Activated naive CD8-positive, alpha-beta T cell (primary cell): ENCODE measurements around the gene APBA2.

Source experiments
- H3K27ac Mint-ChIP-seq: one replicate; pipeline ENCODE4 v1.8.0; 2021; ENCODE audit warnings: mixed read lengths
- H3K27me3 Mint-ChIP-seq: one replicate; pipeline ENCODE4 v1.8.0; 2021; ENCODE audit warnings: mixed read lengths
- H3K36me3 Mint-ChIP-seq: one replicate; pipeline ENCODE4 v1.8.0; 2021; ENCODE audit warnings: mixed read lengths
- H3K4me1 Mint-ChIP-seq: one replicate; pipeline ENCODE4 v1.8.0; 2021; ENCODE audit warnings: low read depth, mixed read lengths
- H3K4me3 Mint-ChIP-seq: one replicate; pipeline ENCODE4 v1.8.0; 2021; ENCODE audit warnings: mild to moderate bottlenecking, mixed read lengths
- H3K9me3 Mint-ChIP-seq: one replicate; pipeline ENCODE4 v1.8.0; 2021; ENCODE audit warnings: low read depth, mixed read lengths

Gene APBA2

GRCh38 chr15:29106116-29106515, 220.3 kb downstream of the APBA2 start:
- H3K4me1 Mint-ChIP-seq, result peaks cover 7% of the 10 kb centered on the region
- H3K4me3 Mint-ChIP-seq, result no peak overlapping the region
- H3K27ac Mint-ChIP-seq, result no peak overlapping the region
- peaks cover 2% of the 10 kb centered on the region for H3K36me3 Mint-ChIP-seq
- no peaks in the 10 kb centered on the region for H3K27me3 Mint-ChIP-seq
- H3K9me3 Mint-ChIP-seq, result no peaks in the 10 kb centered on the region

DNA sequence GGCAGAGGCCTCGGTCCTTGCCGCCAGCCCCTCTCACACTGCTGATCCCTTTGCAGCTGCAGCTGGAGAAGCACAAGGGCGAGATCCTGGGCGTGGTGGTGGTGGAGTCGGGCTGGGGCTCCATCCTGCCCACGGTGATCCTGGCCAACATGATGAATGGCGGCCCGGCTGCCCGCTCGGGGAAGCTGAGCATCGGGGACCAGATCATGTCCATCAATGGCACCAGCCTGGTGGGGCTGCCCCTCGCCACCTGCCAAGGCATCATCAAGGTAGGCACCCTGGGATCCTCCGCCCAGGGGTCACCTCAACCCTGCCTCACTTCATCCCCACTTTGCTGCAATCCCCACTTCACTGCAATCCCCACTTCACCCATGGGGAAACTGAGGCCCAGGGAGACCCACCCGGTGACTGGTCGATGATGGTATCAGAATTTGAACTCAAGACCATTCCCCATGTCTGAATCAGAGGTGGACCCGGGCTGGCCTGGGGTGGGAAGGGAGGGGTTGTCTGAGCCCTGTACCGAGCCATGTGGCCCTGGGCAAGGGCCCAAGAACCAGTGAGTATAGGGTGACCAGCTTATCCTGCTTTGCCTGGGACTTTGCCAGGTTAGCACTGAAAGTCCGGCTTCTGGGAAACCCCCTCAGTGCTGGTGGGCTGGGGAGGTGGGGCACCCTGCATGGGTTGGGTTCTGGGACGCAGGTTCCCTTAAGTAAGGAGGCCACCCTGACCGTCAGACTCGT, 220.9 kb downstream of the APBA2 start:
- Mint-ChIP-seq H3K9me3 (no peaks in the 10 kb centered on the region), H3K4me1 (peaks cover 7% of the 10 kb centered on the region), H3K4me3 (no peak overlapping the region), H3K27me3 (no peaks in the 10 kb centered on the region), H3K27ac (no peak overlapping the region), H3K36me3 (peaks cover 2% of the 10 kb centered on the region)

GRCh38 chr15:29107291-29107890, 221.6 kb downstream of the APBA2 start:
- H3K27ac Mint-ChIP-seq, result no peak overlapping the region
- H3K36me3 Mint-ChIP-seq, result no peaks in the 10 kb centered on the region
- H3K9me3 Mint-ChIP-seq, result no peaks in the 10 kb centered on the region
- peaks cover 6% of the 10 kb centered on the region for H3K4me1 Mint-ChIP-seq
- H3K4me3 Mint-ChIP-seq, result no peak overlapping the region
- H3K27me3 Mint-ChIP-seq, result no peaks in the 10 kb centered on the region

DNA sequence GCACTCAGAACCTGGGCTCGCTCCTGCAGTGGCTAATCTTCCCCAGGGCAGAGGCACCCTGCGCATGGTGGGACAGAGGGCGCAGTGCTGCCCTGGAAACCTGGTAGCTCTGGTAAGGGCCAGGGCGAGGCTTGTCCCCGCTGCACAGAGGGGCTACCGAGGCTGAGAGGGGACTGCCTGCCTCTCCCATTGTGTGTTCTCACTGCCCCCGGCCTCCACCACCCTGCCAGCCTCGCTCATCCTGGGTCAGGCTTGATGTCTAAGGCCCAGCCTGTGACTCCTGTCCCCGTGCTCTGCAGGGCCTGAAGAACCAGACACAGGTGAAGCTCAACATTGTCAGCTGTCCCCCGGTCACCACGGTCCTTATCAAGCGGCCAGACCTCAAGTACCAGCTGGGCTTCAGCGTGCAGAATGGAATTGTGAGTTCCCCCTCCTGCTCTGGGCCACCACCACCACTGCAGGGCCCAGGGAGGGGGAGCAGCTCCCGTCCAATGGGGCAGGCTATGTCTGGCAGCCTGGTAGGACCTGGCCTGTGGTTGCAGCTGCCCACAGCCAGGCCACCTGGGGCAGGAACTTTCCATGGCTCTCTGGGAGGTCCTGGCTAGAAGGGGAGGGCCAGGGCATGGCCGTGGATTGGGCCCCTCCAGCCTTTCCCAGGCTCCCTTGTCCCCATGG, 222.3 kb downstream of the APBA2 start:
- Mint-ChIP-seq H3K9me3 (no peaks in the 10 kb centered on the region), H3K36me3 (peaks cover 3% of the 10 kb centered on the region), H3K4me1 (peaks cover 6% of the 10 kb centered on the region), H3K27me3 (no peaks in the 10 kb centered on the region), H3K4me3 (no peak overlapping the region), H3K27ac (no peak overlapping the region)

GRCh38 chr15:29109762-29110161, 224.0 kb downstream of the APBA2 start:
- no peak overlapping the region for H3K27ac Mint-ChIP-seq
- H3K27me3 Mint-ChIP-seq, result no peaks in the 10 kb centered on the region
- peaks cover 18% of the 10 kb centered on the region for H3K4me1 Mint-ChIP-seq
- H3K4me3 Mint-ChIP-seq, result no peak overlapping the region
- H3K9me3 Mint-ChIP-seq, result no peaks in the 10 kb centered on the region
- H3K36me3 Mint-ChIP-seq, result peaks cover 5% of the 10 kb centered on the region

GRCh38 chr15:29110176-29110575, 224.4 kb downstream of the APBA2 start:
- Mint-ChIP-seq H3K9me3 (no peaks in the 10 kb centered on the region), H3K27me3 (no peaks in the 10 kb centered on the region), H3K4me3 (no peak overlapping the region), H3K36me3 (peaks cover 5% of the 10 kb centered on the region), H3K27ac (no peak overlapping the region), H3K4me1 (peaks cover 19% of the 10 kb centered on the region)

- H3K27ac Mint-ChIP-seq, result no peak overlapping the region
- no peaks in the 10 kb centered on the region for H3K9me3 Mint-ChIP-seq
Observed at GRCh38 chr15:29110733-29111132, 225.0 kb downstream of the APBA2 start.

GRCh38 chr15:29111705-29112281, 226.0 kb downstream of the APBA2 start:
- Mint-ChIP-seq H3K4me1 (peaks cover 19% of the 10 kb centered on the region), H3K27me3 (no peaks in the 10 kb centered on the region), H3K27ac (no peak overlapping the region), H3K9me3 (no peaks in the 10 kb centered on the region), H3K4me3 (no peak overlapping the region), H3K36me3 (peaks cover 5% of the 10 kb centered on the region)

More at GRCh38 chr15:29110733-29111132, 225.0 kb downstream of the APBA2 start:
- Mint-ChIP-seq H3K27me3 (no peaks in the 10 kb centered on the region), H3K4me3 (no peak overlapping the region), H3K36me3 (peaks cover 5% of the 10 kb centered on the region), H3K4me1 (peaks cover 19% of the 10 kb centered on the region)

DNA sequence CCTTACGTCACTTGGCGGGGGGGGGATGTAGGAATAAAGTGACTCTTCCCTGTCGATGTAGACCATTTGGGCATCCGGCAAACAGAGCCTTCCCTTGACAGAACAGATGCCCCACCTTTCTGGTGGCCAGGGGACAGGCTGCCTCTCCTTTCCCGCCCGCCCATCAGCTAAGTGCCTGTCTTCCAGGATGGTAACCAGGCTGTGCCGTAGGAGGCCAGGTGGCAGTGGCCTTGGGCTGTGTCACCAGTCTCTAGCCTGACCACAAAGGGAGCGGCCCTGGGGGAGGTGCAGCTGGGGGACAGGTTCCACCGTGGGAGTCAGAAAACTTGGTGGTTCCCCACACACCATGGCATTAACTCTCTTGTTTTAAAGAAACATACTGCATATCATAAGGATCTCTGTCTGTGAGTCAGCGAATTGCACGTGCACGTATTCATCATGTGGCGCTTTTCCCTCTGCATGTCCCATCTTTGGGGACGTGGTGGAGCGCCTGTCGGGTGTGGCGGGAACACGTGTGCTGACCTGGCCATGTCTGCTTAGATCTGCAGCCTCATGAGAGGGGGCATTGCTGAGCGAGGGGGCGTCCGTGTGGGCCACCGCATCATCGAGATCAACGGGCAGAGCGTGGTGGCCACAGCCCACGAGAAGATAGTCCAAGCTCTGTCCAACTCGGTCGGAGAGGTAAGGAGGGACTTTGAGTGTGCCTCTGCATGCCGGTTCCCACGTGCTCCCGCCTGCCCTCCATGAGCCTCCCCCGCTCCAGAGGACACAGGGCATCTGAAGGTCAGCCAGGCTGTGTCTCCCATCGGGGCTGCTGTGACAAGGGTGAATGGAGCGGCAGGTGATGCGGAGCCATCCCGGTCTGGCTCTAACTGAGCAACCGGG, 227.8 kb downstream of the APBA2 start:
- Mint-ChIP-seq H3K27me3 (no peaks in the 10 kb centered on the region), H3K4me3 (peak overlapping the region; percentile 69), H3K4me1 (peaks cover 19% of the 10 kb centered on the region), H3K27ac (peak overlapping the region; percentile 70), H3K36me3 (peaks cover 5% of the 10 kb centered on the region), H3K9me3 (no peaks in the 10 kb centered on the region)

DNA sequence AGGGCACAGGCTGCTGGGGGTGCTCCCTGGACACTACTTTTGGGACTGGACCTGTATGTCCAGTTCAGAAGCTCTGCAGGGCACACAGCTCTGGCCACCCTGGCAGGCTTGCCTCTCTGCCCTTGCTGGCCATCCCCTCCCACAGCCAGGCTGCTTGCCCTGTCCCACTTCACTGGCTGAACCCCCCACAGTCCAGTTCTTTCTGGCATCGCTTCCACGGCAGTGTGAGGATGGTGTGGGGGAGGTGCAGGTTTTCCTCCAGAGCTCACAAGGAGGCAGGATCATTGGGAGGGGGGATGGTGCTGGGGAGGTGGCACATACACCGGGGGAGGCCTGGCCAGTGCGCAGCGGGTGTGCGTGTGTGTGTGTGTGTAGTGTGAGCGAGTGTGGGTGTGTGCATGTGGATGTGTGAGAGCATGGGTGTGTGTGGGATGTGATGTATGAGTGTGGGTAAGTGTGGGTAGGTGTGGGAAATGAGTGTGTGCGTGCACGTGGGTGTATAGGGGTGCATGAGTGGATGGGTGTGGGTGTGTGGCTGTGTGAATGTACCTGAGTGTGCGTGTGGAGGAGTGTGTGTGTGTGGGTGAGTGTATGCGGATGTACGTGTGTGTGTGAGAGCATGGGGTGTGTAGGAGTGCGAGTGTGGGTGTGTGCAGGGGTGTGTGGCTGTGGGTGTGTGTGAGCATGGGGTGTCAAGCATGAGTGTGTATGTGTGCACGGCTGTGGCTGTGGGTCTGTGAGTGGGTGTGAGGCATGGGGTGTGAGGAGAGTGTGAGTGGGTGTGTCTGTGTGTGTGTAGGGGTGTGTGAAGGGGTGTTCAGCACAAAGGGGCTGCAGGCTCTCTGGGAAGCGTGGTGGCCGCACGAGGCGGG, 228.7 kb downstream of the APBA2 start:
- H3K27me3 Mint-ChIP-seq, result no peaks in the 10 kb centered on the region
- peaks cover 5% of the 10 kb centered on the region for H3K36me3 Mint-ChIP-seq
- no peaks in the 10 kb centered on the region for H3K9me3 Mint-ChIP-seq
- peak overlapping the region; percentile 71 for H3K4me3 Mint-ChIP-seq
- peak overlapping the region; percentile 64 for H3K27ac Mint-ChIP-seq
- H3K4me1 Mint-ChIP-seq, result peaks cover 19% of the 10 kb centered on the region

DNA sequence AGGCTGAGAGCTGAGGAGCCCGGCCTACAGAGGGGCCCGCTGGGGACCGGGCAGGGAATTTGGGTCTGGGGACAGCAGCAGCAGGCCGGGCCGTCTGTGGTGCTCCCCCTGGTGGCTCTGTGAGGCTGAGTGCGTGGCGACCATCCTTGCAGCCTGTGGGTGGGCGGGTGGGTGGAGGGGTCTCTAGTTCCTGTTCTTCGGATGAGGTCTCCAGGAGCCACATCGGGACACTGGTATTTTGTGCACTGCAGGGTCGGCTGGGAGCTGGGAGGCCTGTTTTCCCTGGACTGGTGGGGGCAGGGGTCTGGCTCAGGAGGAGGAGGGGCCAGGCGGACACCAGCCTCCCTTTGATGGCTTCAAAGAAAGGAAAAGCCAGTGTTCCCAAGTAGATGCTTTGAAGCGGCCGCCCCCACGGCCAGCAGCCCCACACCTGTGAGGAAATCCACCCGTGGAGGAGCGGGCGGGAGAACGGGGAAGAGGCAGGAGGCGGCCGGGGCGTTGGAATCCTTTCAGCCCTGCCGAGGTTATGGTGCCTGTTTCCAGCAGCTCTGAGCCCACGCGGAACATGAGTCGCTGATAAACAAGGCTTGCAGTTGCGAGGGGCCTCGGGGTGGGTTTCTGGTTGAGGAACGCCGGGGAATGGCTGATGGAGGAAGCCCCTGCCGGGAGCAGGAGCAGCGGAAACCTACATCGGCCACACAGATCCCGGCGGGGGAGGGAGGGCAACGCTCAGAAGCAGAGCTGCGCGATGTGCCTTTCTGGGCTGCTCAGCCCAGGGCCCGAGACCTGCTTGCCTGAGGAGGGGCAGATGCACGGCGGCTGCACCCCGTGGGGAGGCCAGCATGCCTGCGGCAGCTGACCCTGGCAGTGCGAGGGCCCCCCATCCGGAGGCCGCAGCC, 229.6 kb downstream of the APBA2 start:
- H3K4me3 Mint-ChIP-seq, result peak overlapping the region; percentile 71
- H3K4me1 Mint-ChIP-seq, result peaks cover 19% of the 10 kb centered on the region
- no peaks in the 10 kb centered on the region for H3K27me3 Mint-ChIP-seq
- no peaks in the 10 kb centered on the region for H3K9me3 Mint-ChIP-seq
- H3K36me3 Mint-ChIP-seq, result peaks cover 5% of the 10 kb centered on the region
- no peak overlapping the region for H3K27ac Mint-ChIP-seq

DNA sequence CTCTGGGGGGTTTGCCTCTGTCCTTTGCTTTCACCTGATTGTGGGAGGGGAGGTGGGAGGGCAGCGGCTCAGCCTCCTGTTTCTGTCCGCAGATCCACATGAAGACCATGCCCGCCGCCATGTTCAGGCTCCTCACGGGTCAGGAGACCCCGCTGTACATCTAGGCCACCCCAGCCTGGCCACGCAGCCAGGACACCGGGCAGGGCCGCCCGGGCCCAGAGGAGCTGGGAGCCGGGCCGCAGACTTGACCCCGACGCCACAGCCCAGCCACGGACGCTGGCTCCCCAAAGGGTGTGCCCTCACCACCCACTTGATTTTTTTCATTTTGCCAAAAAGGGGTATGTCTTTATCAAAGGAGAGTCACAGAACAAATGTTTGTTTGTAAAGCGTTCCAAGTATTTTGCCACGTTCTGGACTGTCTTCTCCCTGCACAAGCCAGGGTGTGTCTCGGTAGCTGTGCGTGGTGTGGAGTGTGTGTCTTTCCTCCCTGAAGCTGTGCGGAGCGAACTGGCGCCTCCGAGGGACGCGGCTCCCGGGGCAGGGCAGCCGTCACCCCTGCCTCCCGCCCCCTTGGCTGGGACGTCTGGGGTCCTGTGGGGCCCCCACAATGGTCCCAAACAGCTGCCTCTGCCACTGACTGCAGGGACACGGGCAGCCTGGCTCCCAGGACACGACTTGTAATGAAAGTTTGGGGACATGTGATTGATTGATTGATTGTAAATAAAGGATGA, 231.4 kb downstream of the APBA2 start:
- Mint-ChIP-seq H3K9me3 (no peaks in the 10 kb centered on the region), H3K27me3 (no peaks in the 10 kb centered on the region), H3K4me1 (peaks cover 19% of the 10 kb centered on the region), H3K4me3 (no peak overlapping the region), H3K27ac (no peak overlapping the region), H3K36me3 (peaks cover 5% of the 10 kb centered on the region)
